ENCODE data around the gene ORAI3.
A peak's percentile ranks its signal among the peaks of the same experiment; 100 is the strongest.

The ORAI3 gene

DNA sequence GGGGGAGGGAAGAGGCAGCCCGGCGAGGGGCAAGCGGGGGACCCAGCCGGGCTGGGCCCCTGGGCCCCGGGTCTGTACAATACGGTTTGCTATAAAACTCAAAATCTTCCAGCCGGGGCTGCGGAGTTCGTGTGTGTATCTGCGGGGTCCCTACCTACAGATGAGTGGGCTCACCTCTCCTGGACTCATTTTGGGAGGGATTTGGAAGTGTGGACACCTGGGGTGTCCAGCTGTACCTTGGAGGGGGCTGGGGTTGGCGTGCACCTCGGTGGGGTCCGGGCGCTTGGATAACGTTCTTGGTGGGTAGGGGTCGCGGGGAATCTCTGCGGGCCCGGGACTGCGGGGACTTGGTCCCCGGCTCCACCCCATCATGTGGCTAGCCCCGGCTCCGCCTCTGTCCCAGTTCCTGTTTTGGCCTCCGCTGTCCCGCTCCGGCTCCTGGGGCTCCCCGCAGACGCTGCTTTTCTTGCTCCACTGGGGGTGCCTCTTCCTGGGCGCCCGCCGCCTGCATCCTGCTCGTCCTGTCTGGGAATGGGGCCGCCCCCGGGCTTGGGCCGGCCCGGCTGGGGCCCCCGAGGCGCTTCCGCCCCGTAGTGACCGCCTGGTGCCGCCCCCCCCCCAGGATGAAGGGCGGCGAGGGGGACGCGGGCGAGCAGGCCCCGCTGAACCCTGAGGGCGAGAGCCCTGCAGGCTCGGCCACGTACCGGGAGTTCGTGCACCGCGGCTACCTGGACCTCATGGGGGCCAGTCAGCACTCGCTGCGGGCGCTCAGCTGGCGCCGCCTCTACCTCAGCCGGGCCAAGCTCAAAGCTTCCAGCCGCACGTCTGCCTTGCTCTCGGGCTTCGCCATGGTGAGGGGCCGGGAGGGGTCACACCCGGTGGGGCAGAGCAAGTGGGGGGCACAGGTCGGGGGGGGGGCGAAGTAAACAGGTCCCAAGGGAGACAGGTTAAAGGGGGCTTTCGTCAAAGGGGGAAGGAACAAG, at the start of gene ORAI3:
Gene ORAI3 (plus strand): TSS at position 402 of the 983 bp plus-strand sequence. CDS start 222 bp downstream, at position 624.
- DNase-seq (ENCODE audit: low read depth in 2 of 2) = no peak

DNA sequence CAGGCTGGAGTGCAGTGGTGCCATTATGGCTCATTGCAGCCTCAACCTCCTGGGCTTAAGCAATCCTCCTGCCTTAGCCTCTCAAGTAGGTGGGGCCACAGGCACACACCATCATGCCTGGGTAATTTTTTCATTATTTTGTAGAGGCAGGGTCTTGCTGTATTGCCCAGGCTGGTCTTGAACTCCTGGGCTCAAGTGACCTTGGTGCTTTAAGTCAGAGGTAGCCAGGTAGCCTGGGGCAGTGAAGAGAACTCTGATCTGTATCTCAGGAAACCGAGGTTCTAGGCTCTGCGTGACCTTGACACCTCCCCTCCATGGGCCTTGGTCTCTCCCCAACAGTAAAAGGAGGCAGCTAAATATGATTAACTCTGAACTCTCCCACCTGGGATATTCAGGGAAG, 49.1 kb upstream of the ORAI3 start:
- DNase-seq (ENCODE audit: low read depth in 2 of 2) = no peak

DNA sequence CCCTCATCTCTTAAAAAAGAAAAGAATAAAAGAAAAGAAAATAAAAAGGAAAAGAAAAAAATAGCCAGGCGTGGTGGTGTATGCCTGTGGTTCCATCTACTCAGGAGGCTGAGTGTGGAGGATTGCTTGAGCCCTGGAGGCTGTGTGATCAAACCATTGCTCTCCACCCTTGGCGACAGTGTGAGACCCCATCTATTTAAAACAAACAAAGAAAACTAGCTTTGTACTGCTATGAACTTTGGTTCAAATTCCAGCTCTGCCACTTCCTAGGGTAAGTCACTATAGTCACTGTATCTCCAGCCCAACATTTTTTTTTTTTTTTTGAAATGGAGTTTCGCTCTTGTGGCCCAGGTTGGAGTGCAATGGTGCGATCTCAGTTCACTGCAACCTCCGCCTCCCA, 48.3 kb upstream of the ORAI3 start:
- DNase-seq (ENCODE audit: low read depth in 2 of 2) = no peak

DNA sequence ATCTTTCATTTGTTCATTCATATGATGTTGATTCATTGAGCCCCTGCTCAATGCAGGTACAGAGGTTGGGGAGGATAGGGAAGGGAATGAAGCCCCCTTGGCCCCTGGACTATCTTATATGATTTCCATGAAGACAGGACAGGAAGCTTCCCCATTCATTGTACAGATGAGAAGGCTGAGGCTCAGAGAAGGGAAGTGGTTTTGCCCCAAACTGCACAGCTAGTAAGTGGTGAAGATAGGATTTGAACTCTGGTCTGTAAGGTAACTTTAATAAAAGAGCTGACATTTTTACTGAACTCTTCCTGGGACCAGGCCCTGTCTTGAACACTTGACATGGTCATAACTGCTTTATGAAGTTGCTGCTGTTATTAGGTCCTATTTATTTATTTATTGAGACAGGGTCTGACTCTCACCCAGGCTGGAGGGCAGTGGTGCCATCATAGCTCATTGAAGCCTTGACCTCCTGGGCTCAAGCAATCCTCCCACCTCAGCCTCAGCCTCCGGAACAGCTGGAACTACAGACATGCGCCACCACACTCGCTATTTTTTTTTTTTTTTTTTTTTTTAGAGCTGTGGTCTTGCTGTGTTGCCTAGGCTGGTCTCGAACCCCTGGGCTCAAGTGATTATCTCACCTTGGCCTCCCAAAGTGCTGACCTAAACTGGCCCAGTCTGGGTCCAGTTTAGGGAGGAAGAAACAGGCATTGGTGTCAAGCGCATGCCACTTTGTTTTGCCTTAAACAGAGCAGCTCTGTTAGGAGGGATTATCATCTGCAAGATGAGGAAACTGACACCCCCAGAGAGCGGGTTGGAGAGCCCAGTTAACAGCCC, 47.5 kb upstream of the ORAI3 start:
- no peak for DNase-seq (ENCODE audit: low read depth in 2 of 2)

DNA sequence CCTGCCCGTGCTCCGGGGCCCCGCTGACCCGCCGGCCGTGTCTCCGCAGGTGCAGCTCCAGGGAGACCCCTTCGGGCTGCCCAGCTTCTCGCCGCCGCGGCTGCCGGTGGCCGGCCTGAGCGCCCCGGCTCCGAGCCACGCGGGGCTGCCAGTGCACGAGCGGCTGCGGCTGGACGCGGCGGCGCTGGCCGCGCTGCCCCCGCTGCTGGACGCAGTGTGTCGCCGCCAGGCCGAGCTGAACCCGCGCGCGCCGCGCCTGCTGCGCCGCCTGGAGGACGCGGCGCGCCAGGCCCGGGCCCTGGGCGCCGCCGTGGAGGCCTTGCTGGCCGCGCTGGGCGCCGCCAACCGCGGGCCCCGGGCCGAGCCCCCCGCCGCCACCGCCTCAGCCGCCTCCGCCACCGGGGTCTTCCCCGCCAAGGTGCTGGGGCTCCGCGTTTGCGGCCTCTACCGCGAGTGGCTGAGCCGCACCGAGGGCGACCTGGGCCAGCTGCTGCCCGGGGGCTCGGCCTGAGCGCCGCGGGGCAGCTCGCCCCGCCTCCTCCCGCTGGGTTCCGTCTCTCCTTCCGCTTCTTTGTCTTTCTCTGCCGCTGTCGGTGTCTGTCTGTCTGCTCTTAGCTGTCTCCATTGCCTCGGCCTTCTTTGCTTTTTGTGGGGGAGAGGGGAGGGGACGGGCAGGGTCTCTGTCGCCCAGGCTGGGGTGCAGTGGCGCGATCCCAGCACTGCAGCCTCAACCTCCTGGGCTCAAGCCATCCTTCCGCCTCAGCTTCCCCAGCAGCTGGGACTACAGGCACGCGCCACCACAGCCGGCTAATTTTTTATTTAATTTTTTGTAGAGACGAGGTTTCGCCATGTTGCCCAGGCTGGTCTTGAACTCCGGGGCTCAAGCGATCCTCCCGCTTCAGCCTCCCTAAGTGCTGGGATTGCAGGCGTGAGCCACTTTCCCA, 46.6 kb upstream of the ORAI3 start:
- DNase-seq (ENCODE audit: low read depth in 2 of 2) = no peak

DNA sequence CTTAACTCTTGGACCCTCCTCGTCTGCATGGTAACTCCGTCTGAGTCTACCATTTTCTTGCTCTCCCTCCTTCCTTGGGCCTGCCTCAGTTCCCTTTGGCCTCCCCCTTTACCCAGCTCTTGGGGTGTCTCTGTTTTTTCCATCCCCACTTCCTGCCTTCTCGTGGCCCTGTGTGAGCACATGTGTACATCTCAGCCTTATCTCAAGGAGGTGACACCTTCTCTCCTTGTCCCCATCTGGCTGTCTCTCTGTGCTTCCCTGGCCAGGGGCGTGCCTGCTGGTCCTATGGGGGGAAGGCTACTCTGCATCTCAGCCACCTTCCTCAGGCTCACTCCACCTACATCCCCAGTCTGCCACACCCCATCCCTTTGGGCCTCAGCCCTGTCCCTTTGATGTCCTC, 45.9 kb upstream of the ORAI3 start:
- DNase-seq (ENCODE audit: low read depth in 2 of 2) = no peak

DNA sequence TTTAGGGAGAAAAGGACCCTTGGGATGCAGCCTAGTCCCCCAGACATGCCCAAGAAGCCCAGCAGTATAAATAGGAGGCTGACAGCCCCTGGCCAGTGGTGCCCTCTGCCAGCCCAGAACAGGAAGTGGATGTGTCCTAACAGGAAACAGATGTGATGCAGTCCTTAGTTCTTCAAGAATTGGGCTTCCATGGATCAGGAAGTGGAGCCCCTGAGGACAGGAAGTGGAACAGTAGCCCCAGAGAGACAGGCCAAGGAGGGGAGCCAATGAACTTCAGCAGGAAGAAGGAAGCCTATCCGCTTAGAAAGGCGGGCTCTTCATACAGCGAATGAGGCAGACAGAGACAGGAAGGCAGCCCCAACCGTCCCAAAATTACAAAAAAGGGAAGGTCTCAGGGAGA, 45.3 kb upstream of the ORAI3 start:
- DNase-seq (ENCODE audit: low read depth in 2 of 2) = no peak

DNA sequence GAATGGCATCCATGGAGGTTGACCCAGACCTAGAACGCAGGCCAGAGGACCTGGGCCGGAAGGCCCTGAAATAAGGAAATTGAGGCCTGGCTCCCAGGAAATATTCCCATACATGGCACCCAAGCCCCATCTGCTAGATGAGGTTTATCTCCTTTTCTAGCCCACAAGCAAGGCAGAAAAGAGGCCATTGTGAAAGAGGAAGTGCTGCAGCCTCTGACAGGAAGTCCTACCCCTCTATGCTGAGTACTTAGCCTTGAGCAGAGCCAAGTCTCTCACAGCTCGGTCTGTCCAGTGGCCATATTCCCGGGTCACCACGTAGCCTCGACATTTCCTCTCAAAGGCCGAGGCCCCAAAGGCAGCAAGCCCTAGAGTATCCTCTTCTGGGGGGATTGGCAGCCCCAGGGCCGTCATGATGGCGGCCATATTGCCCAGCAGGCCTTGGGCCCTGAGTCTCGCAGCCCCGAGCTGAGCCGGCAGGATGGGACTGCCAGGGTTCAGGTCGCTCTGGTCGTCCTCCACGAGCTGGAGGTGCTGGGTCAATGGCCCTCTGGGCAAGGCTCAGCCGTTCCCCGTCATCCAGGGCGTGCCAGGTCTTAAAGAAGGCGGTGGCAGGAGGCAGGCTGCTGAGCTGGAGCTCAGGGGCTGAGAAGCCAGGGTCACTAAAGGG, 44.6 kb upstream of the ORAI3 start:
- no peak for DNase-seq (ENCODE audit: low read depth in 2 of 2)

DNA sequence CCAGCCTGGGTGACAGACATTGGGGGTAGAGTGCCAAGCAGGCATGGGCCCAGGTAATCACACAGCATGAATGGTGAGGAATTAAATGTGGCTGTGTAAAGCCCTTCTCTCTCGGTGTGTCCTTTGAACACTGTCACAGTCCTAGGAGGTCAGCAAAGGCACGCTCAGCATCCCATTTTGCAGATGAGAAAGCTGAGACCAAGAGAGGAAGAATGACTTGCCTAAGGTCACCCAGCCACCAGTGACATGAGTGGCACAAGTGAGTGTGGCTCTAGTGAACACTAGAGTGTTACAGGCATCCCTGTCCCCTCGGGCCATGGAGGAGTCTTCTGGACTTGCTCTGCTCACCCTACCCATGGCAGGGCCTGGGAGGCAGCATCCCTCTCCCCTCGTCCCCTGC, 41.8 kb upstream of the ORAI3 start:
- DNase-seq (ENCODE audit: low read depth in 2 of 2) = no peak

DNA sequence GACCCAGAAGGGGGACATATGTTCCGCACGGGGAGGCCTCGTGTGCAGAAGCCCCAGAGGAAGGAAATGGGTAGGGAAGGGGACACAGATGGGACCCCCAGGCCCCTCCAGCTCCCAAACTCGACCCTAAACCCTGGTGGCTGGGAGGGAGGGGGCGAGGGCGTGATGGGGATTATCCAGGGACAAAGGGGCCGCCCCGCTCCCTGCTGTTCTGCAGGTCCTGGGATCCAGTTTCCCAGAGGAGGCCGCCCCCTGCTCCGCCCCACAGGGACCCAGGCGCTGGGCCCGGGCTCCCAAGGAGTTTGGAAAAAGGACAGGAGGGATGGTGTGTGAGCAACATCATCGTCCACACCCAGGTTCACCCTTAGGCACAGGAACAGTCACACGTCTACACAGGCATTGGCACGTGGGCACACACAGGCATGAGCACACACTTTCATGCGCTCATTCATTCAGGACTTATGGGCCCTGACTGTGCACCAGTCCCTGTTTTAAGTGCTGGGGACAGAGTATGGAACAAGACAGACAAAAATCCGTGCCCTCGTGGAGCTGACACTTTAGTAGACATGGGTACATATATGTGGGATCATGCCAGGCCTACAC, 38.3 kb upstream of the ORAI3 start:
- DNase-seq (ENCODE audit: low read depth in 2 of 2) = no peak

DNA sequence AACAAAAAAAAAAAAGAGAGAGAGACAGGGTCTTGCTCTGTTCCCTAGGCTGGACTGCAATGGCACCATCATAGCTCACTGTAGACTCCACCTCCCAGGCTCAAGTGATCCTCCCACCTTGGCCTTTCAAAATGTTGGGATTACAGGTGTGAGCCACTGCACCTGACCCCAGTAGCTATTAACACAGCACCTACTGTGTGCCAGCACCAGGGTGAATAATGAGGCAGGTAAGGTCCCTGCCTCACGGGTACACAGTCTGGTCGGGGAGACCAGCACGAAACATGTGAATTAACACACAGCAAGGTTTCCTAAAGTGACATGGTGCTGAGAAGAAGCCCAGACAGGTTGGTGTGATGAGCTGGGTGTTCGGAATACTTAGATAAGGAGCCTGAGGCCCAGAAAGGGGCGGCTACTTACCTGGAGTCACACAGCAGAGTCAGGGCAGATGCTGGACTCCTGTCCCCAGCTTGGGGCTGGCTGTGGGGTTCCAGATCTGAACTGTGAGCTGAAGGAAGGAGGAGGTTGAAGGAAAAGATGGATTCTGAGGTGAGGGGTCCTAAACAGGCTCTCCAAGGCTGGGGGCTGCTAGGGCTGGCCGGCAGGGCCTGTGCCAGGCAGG, 36.0 kb upstream of the ORAI3 start:
- DNase-seq (ENCODE audit: low read depth in 2 of 2) = no peak

DNA sequence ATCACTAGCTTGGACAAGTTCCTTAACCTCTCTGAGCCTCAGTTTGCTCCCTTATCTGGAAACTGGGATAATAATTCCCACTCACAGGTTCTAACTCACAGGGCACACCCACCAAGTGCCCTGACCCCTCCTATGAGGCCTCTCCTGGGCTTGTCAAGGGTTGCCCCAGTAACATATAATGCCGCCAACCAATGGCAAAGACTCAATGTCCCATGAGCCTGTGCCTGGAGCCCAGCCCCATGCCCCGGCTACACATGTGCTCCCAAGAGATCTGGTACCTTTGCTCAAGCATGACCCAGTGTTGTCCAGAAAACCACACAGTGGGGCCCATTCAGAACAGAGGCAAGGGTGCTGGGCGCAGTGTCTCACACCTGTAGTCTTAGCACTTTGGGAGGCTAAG, 34.0 kb upstream of the ORAI3 start:
- DNase-seq (ENCODE audit: low read depth in 2 of 2) = no peak

DNA sequence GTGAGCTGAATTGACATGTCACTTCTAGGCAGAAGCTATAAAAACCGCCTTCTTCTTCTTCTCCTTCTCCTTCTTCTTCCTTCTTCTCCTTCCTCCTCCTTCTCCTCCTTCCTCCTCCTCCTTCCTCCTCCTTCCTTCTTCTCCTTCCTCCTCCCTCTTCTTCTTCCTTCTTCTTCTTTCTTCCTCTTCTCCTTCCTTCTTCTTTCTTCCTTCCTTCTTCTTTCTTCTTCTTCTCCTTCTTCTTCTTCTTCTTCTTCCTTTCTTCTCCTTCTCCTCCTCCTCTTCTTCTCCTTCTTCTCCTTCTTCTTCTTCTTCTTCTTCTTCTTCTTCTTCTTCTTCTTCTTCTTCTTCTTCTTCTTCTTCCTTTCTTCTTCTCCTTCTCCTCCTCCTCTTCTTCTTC, 30.3 kb upstream of the ORAI3 start:
- no peak for DNase-seq (ENCODE audit: low read depth in 2 of 2)

DNA sequence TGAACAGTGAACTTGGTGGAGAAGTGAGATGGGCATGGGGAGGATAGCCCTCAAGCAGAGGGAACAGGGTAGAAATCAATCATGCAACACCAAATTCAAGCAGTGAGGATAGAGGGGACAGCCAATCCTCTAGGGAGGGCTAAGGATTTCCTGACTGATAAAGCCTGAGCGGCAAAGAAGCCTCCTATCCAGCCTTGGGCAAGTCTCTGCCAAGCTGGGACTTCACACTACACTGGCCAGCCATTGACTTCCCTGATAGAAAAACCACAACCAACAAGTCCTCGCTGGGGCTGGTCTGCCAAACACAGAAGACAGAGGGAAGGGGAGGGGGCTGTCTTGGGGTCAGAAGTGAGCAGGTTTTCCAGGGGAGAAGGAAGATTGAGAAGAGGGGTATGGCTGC, 28.0 kb upstream of the ORAI3 start:
- DNase-seq (ENCODE audit: low read depth in 2 of 2) = no peak

DNA sequence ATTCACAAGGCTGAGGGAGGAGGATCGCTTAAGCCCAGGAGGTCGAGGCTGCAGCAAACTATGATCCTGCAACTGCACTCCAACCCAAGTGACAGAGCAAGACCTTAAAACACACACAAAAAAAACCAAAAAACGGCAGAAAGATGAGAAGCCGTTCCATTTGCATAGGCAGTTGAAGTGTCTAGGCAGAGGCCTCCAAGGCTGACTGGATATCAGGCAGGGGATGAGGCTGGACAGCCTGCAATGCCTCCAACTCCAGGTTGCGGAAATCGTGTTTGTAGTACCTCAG, 27.5 kb upstream of the ORAI3 start:
- DNase-seq (ENCODE audit: low read depth in 2 of 2) = no peak

DNA sequence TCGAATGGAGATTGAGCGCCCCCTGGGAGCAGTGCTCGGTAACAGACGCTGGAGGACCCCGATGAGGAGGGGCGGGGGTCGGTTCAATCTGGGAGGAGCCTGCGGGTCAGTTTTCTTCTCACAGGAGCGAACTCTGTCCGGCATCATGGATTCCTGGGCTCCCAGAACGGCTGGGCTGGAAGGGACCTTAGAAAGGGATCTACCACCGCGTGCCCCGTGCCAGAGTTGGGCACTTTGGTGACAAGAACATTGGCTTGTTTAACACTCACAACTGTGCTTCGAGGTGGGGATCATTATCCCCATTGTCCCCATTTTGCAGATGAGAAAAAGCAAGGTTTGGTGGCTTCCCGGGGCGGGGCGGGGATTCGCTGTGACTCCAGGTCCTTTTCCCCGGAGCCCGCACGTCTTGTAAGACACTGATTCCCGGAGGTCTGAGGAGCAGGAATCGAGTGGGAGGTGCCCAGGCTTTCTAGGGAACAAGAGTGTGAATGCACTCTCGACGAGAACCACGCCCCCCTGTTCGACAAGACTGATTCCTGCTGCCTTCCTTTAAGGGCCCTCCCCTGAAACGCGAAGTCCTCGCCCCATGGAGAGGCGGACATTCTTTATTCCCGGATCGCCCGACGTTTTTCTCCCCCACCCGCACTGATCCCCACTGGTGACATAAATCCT, 27.0 kb upstream of the ORAI3 start:
- DNase-seq (ENCODE audit: low read depth in 2 of 2) = peak; percentile 62 to 79

DNA sequence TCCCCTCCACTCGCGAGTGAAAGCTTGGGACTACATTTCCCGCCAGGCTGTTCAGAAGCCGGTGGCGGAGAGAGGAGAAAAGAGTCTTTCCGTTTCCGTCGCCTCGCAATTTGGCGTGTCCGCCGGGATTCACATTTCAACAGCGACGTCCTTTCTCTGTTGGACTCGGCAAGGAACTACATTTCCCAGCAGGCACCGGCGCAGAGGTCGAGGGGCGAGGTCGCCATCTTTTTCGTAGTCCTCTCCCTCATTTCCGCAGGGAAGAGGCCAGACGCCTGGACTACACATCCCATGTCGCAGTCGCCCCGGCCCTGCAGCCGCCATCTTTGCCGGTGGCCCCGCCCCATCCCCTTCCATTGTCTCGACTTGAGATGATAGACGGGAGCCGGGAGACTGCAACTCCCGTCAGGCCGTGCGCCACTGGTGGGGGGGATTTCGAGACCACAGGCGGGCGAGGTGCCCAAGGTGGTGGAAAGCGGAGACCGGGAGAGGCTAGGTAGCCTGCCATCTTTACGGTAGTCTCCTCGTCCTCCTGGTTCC, 26.4 kb upstream of the ORAI3 start:
- peak; percentile 100 for DNase-seq (ENCODE audit: low read depth in 2 of 2)

DNA sequence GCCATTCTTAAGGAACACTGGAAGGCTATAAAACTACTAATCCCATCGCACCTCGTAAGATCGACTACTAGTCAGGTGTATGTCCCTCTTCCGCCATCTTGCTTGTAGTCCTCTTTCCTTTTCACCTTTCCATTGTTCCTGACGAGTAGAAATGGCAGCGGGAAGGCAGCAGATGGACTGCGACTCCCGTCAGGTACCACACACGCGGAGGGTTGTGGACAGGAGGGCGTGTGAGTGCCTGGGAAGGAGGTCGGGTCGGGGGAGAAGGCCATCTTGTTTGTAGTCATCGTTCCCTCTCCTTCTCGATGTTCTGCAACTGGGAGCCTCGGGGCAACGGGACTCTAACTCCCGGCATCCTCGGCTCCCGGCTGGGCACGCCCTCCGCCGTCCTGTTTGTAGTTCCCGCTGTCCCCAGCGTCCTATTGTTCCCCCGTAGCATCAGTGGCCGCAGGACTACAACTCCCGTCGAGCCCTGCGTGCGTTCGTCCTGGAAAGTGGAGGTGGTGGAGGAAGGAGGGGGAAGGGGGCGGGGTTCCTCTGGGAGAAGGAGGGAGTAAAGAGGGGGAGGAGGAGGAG, 25.8 kb upstream of the ORAI3 start:
- peak; percentile 90 to 95 for DNase-seq (ENCODE audit: low read depth in 2 of 2)

DNA sequence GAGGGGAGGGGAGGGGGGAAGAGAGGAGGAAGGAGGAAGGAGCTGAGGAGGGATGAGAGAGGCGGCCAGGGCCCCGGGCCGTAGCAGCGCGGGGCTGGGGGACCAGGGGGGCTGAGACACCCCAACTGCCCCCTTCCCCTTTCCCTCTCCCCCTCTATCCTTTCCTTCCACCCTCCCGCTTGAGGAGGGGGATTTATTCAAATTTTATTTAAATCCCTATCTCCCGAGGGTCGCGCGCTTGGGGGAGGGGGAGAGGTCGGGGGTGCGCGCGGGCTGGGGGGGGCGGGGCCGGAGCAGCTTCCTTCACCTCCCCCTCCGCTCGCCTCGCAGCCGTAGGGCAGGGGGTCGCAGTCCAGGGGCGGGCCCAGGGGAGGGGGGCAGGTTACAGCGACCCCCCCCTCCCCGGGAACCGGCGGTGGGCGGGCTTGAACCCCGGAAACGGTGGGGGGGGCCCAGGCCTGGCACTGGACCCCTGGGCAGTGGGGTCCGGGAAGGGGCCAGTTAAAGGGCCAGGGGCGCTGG, 25.3 kb upstream of the ORAI3 start, which contains the start of gene FBXL19:
Gene FBXL19 (plus strand): TSS at position 19 of the 522 bp plus-strand sequence. CDS start 2,183 bp downstream, outside the sequence.
- DNase-seq (ENCODE audit: low read depth in 2 of 2) = no peak

All from stimulated activated CD8-positive, alpha-beta memory T cell treated with anti-CD3 and anti-CD28 coated beads, Interleukin-15, amount 100 ng/mL, for 4 hours (primary cell).